ENCODE measurements around the gene GOSR2.

Gene GOSR2

GRCh38 chr17:46991617-46992016 lies 68.7 kb downstream of the GOSR2 start:
- DNase-seq (ENCODE audit: low read depth), result no peak

All from HS-27A (cell line).